Parathyroid adenoma (tissue), 2 donors: Measurements from ENCODE around the gene NAALADL2.
"Not testable (repeated sequence)": the region's sequence is repeated elsewhere in the genome, so short reads cannot be mapped to it uniquely, and the experiment has no call there.

Experiments
- H2AFZ ChIP-seq: fragments of 300-600 bp; sonication (generic); one replicate; pipeline ENCODE4 v1.7.0; 2017; ENCODE audit warnings: antibody characterized with exemption, mild to moderate bottlenecking
- H3K27ac ChIP-seq: fragments of 300-600 bp; sonication (generic); one replicate; pipeline ENCODE4 v1.7.0; 2017
- H3K27me3 ChIP-seq: fragments of 300-600 bp; sonication (generic); one replicate; pipeline ENCODE4 v1.7.0; 2017; ENCODE audit warnings: low read length; ENCODE audit not compliant: control insufficient read depth, insufficient read depth
- H3K36me3 ChIP-seq: fragments of 300-600 bp; sonication (generic); one replicate; pipeline ENCODE4 v1.7.0; 2017; ENCODE audit warnings: low read length; ENCODE audit not compliant: control insufficient read depth, insufficient read depth
- H3K4me1 ChIP-seq: fragments of 300-600 bp; sonication (generic); one replicate; pipeline ENCODE4 v1.7.0; 2017; ENCODE audit warnings: control low read depth
- H3K4me2 ChIP-seq: fragments of 300-600 bp; sonication (generic); one replicate; pipeline ENCODE4 v1.7.0; 2017; ENCODE audit warnings: low read length
- H3K4me3 ChIP-seq: fragments of 300-600 bp; sonication (generic); one replicate; pipeline ENCODE4 v1.7.0; 2017; ENCODE audit warnings: low read depth, low read length
- H3K79me2 ChIP-seq: fragments of 300-600 bp; sonication (generic); one replicate; pipeline ENCODE4 v1.7.0; 2017; ENCODE audit warnings: control low read depth
- H3K9ac ChIP-seq: fragments of 300-600 bp; sonication (generic); one replicate; pipeline ENCODE4 v1.7.0; 2017; ENCODE audit warnings: mild to moderate bottlenecking
- H3K9me3 ChIP-seq: fragments of 300-600 bp; sonication (generic); one replicate; pipeline ENCODE4 v1.7.0; 2017; ENCODE audit warnings: low read length; ENCODE audit not compliant: control insufficient read depth
- CTCF ChIP-seq: fragments of 300-600 bp; sonication (generic); IDR thresholded peaks from one replicate; pipeline ENCODE4 v1.7.0; 2017; ENCODE audit warnings: antibody characterized with exemption, mild to moderate bottlenecking
- donor health status: primary hyperparathyroidism.

NAALADL2 gene

GRCh38 chr3:175807175-175807574, 948.0 kb downstream of the NAALADL2 start:
- Histone ChIP-seq H3K9ac (no peak overlapping the region), H3K36me3 (no peaks in the 10 kb centered on the region), H3K27me3 (no peaks in the 10 kb centered on the region), H3K79me2 (no peaks in the 10 kb centered on the region), H3K4me1 (no peaks in the 10 kb centered on the region), H3K4me3 (no peak overlapping the region), H3K9me3 (no peaks in the 10 kb centered on the region), H3K27ac (no peak overlapping the region), H2AFZ (no peak overlapping the region), H3K4me2 (no peak overlapping the region)
- TF ChIP-seq CTCF = no peak

GRCh38 chr3:175818811-175819464, 959.8 kb downstream of the NAALADL2 start:
- Histone ChIP-seq H3K4me1 (no peaks in the 10 kb centered on the region), H3K4me3 (no peak overlapping the region), H3K9me3 (no peaks in the 10 kb centered on the region), H3K27ac (no peak overlapping the region), H3K27me3 (no peaks in the 10 kb centered on the region), H3K79me2 (no peaks in the 10 kb centered on the region), H2AFZ (no peak overlapping the region), H3K9ac (no peak overlapping the region), H3K36me3 (no peaks in the 10 kb centered on the region), H3K4me2 (no peak overlapping the region)
- no peak for TF ChIP-seq CTCF

- not testable (repeated sequence) for H3K79me2 ChIP-seq, H3K9ac ChIP-seq, H3K4me2 ChIP-seq, H3K36me3 ChIP-seq, H3K27me3 ChIP-seq, H3K4me1 ChIP-seq, H3K27ac ChIP-seq, H3K9me3 ChIP-seq, H3K4me3 ChIP-seq, H2AFZ ChIP-seq
Observed at GRCh38 chr3:175822766-175823491, 963.8 kb downstream of the NAALADL2 start.

GRCh38 chr3:175825016-175825580, 966.0 kb downstream of the NAALADL2 start:
- not testable (repeated sequence) for H3K27ac ChIP-seq, H3K36me3 ChIP-seq, H3K4me1 ChIP-seq, H3K9ac ChIP-seq, H3K9me3 ChIP-seq, H2AFZ ChIP-seq, H3K4me2 ChIP-seq, H3K27me3 ChIP-seq, H3K79me2 ChIP-seq, H3K4me3 ChIP-seq

GRCh38 chr3:175826759-175827158, 967.6 kb downstream of the NAALADL2 start:
- no peaks in the 10 kb centered on the region for H3K4me1 ChIP-seq
- TF ChIP-seq CTCF = no peak
- H3K9ac ChIP-seq = no peak overlapping the region
- H3K4me3 ChIP-seq = no peak overlapping the region
- H3K27me3 ChIP-seq = no peaks in the 10 kb centered on the region
- H2AFZ ChIP-seq = no peak overlapping the region
- H3K4me2 ChIP-seq = no peak overlapping the region
- H3K27ac ChIP-seq = no peak overlapping the region
- H3K36me3 ChIP-seq = no peaks in the 10 kb centered on the region
- no peaks in the 10 kb centered on the region for H3K79me2 ChIP-seq
- H3K9me3 ChIP-seq = no peaks in the 10 kb centered on the region

GRCh38 chr3:175829809-175830208, 970.7 kb downstream of the NAALADL2 start:
- H3K4me2 ChIP-seq, H3K27me3 ChIP-seq, H2AFZ ChIP-seq, H3K9ac ChIP-seq, H3K79me2 ChIP-seq, H3K36me3 ChIP-seq, H3K27ac ChIP-seq, H3K9me3 ChIP-seq, H3K4me3 ChIP-seq, H3K4me1 ChIP-seq: not testable (repeated sequence)

GRCh38 chr3:175835763-175836162, 976.6 kb downstream of the NAALADL2 start:
- H3K4me2 ChIP-seq, H3K79me2 ChIP-seq, H3K27ac ChIP-seq, H3K36me3 ChIP-seq, H2AFZ ChIP-seq, H3K4me1 ChIP-seq, H3K9me3 ChIP-seq, H3K9ac ChIP-seq, H3K27me3 ChIP-seq, H3K4me3 ChIP-seq: not testable (repeated sequence)
